Activated naive CD8-positive, alpha-beta T cell treated with anti-CD3 and anti-CD28 coated beads, Interleukin-2, amount 10 ng/mL, durations not matched to agents 7 days and 5 days (primary cell): ENCODE results near the gene STX8. TPM values are rescaled to one million over a fixed set of nuclear protein-coding genes. Genes with fewer than 3 reads are reported as not detected.

Experiments
- ATAC-seq: fragments of 150-1000 bp; cut with Tn5 transposase; one replicate; pipeline ENCODE4 v1.10.0; 2021; ENCODE audit warnings: low read depth, moderate library complexity
- POLR2A ChIA-PET: fragments of 350-600 bp; sonication (Branson Sonifier 250); formaldehyde crosslinking; loops from one replicate; lab custom pipeline; 2021; ENCODE audit warnings: antibody characterized with exemption; lab: Charles Lee
- DNase-seq: peaks from one replicate; pipeline ENCODE4 v3.0.0; 2021
- H3K27ac Mint-ChIP-seq: one replicate; pipeline ENCODE4 v1.8.0; 2022; ENCODE audit warnings: mild to moderate bottlenecking, mixed read lengths
- H3K27me3 Mint-ChIP-seq: one replicate; pipeline ENCODE4 v1.8.0; 2022; ENCODE audit warnings: mild to moderate bottlenecking, moderate library complexity, mixed read lengths
- H3K36me3 Mint-ChIP-seq: one replicate; pipeline ENCODE4 v1.8.0; 2021; ENCODE audit warnings: mild to moderate bottlenecking, mixed read lengths
- H3K4me1 Mint-ChIP-seq: one replicate; pipeline ENCODE4 v1.8.0; 2021; ENCODE audit warnings: mixed read lengths
- H3K4me3 Mint-ChIP-seq: one replicate; pipeline ENCODE4 v1.8.0; 2022; ENCODE audit warnings: mild to moderate bottlenecking, moderate library complexity, mixed read lengths
- H3K9me3 Mint-ChIP-seq: one replicate; pipeline ENCODE4 v1.8.0; 2021; ENCODE audit warnings: mixed read lengths
- total RNA-seq, 2 experiments: library from RNA; stranded (reverse); gene quantifications; one replicate each; pipeline ENCODE4 v1.2.3, GENCODE V29; 2021

The STX8 gene
- total RNA-seq, 2 experiments from 2014 or later, result 62.6 to 68.9 TPM

DNA sequence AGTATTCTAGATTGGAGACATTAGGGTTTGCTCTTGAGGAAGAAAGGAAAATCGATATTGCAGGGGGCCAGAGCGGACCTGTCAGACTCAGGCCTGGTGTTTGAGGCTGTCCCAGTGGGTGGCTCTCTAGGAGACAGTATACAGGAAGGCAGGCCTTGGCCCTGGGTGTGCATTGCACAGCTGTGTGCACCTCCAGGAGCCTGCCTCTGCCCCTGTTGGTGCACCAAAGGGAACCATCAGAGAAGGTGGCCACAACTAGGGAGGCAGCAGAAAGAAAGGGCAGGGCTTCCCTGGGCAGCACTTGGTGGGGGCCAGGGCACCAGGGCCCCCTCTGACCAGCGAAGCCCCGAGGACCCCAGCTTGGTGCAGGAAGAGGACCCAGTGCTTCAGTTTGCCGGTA lies 366.3 kb downstream of the STX8 start:
- Mint-ChIP-seq H3K36me3 (no peaks in the 10 kb centered on the region), H3K27ac (no peak overlapping the region), H3K4me3 (no peak overlapping the region), H3K4me1 (peaks cover 2% of the 10 kb centered on the region), H3K27me3 (peaks cover 9% of the 10 kb centered on the region), H3K9me3 (peaks cover 2% of the 10 kb centered on the region)
- POLR2A ChIA-PET, result no interaction called here
- ATAC-seq (no peak), DNase-seq (no peak)

GRCh38 chr17:9208381-9209105 lies 367.1 kb downstream of the STX8 start:
- H3K9me3 Mint-ChIP-seq, result no peaks in the 10 kb centered on the region
- H3K36me3 Mint-ChIP-seq, result no peaks in the 10 kb centered on the region
- H3K4me1 Mint-ChIP-seq, result peaks cover 5% of the 10 kb centered on the region
- POLR2A ChIA-PET, result no interaction called here
- ATAC-seq (no peak), DNase-seq (no peak)
- H3K27me3 Mint-ChIP-seq, result peaks cover 6% of the 10 kb centered on the region
- no peak overlapping the region for H3K27ac Mint-ChIP-seq
- H3K4me3 Mint-ChIP-seq, result no peak overlapping the region

- H3K4me1 Mint-ChIP-seq, result peaks cover 8% of the 10 kb centered on the region
- DNase-seq (no peak), ATAC-seq (no peak)
- H3K27me3 Mint-ChIP-seq, result peaks cover 6% of the 10 kb centered on the region
- POLR2A ChIA-PET, result no interaction called here
- no peak overlapping the region for H3K4me3 Mint-ChIP-seq
- no peak overlapping the region for H3K27ac Mint-ChIP-seq
- H3K36me3 Mint-ChIP-seq, result no peaks in the 10 kb centered on the region
- no peaks in the 10 kb centered on the region for H3K9me3 Mint-ChIP-seq
Observed at GRCh38 chr17:9206741-9207332, 368.8 kb downstream of the STX8 start.

GRCh38 chr17:9206410-9206703 lies 369.3 kb downstream of the STX8 start:
- Mint-ChIP-seq H3K9me3 (no peaks in the 10 kb centered on the region), H3K4me1 (peaks cover 8% of the 10 kb centered on the region), H3K27me3 (peaks cover 6% of the 10 kb centered on the region), H3K4me3 (no peak overlapping the region), H3K27ac (no peak overlapping the region), H3K36me3 (no peaks in the 10 kb centered on the region)
- DNase-seq (no peak), ATAC-seq (no peak)
- POLR2A ChIA-PET, result no interaction called here

DNA sequence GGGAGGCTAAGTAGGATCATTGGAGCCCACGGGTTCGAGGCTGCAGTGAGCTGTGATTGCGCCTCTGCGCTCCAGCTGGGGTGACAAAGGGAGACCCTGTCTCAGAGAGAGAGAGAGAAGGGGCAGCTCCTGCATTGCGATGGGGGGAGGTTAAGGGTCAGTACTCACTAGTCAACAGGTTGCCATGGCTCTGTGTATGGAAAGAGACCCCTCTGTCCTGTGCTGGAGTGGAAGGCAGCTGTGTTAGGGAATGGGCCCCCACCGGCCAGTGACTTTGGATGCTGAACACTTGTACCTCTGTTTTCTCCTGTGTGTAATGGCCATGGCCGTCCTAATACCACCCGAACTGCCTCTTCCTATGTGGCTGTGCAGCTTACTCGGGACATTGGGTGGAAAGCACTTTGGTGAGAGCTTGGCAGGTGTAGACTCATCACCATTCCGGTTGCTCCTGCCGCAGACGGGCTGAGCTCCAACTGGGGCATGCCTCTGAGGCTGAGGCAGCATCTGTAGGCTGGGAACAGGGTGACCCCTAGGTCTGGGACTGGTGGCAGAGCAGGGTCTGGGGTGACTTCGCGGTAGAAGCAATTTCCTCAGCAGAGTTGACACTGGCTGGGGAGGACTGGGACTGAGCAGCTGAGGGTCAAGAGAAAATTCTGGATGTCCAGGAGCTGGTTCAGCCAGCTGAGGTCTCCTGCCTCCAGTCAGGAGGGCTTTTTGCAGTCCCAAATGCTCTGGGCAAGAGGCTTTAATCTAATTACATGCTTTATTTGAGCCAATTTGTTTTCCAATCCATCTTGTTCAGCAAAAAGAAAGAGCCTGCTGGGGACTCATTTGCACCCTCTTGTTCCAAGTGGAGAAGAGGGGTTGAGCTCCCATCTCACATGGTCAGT lies 369.9 kb downstream of the STX8 start:
- ATAC-seq (no peak), DNase-seq (no peak)
- Mint-ChIP-seq H3K4me3 (no peak overlapping the region), H3K36me3 (no peaks in the 10 kb centered on the region), H3K9me3 (no peaks in the 10 kb centered on the region), H3K4me1 (peaks cover 8% of the 10 kb centered on the region), H3K27ac (no peak overlapping the region), H3K27me3 (peaks cover 6% of the 10 kb centered on the region)
- POLR2A ChIA-PET, result no interaction called here

GRCh38 chr17:9204637-9205329 lies 370.8 kb downstream of the STX8 start:
- ATAC-seq, result no peak
- no peak for DNase-seq
- Mint-ChIP-seq H3K9me3 (no peaks in the 10 kb centered on the region), H3K36me3 (no peaks in the 10 kb centered on the region), H3K4me1 (peaks cover 8% of the 10 kb centered on the region), H3K4me3 (no peak overlapping the region), H3K27ac (no peak overlapping the region), H3K27me3 (peaks cover 6% of the 10 kb centered on the region)
- POLR2A ChIA-PET, result no interaction called here

DNA sequence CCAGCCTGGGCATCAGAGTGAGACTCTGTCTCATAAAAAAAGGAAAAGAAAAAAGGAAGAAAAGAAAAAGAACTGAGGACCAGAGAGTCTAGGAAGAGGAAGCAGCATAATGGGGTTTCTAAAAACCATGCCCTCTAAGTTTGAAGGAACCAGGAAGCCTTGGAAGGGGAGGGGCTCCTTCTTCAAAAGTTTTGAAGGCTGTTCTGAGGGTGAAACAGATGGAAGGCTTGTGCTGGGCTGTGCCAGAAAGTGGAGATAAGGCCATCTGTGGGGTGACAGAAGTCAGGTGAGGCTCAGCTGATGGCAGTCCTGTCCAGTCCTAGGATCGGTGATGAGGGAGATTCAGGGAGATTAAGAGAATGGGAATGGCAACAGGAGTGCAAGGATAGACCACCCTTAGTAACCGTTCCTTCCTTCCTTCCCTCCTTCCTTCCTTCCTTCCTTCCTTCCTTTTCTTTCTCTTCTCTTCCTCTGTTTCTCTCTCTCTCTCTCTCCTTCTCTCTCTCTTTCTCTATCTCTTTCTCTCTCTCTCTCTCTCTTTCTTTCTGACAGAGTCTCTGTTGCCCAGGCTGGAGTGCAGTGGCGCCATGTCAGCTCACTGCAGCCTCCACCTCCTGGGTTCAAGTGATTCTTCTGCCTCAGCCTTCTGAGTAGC lies 371.7 kb downstream of the STX8 start:
- Mint-ChIP-seq H3K36me3 (no peaks in the 10 kb centered on the region), H3K4me3 (no peak overlapping the region), H3K9me3 (peaks cover 4% of the 10 kb centered on the region), H3K27ac (no peak overlapping the region), H3K4me1 (peaks cover 8% of the 10 kb centered on the region), H3K27me3 (peaks cover 6% of the 10 kb centered on the region)
- no peak for ATAC-seq
- DNase-seq, result no peak
- POLR2A ChIA-PET, result no interaction called here

GRCh38 chr17:9202532-9202931 lies 373.1 kb downstream of the STX8 start:
- H3K27ac Mint-ChIP-seq, result no peak overlapping the region
- POLR2A ChIA-PET, result no interaction called here
- H3K4me3 Mint-ChIP-seq, result no peak overlapping the region
- no peaks in the 10 kb centered on the region for H3K36me3 Mint-ChIP-seq
- no peak for DNase-seq
- peaks cover 8% of the 10 kb centered on the region for H3K4me1 Mint-ChIP-seq
- peaks cover 4% of the 10 kb centered on the region for H3K9me3 Mint-ChIP-seq
- H3K27me3 Mint-ChIP-seq, result peaks cover 6% of the 10 kb centered on the region
- no peak for ATAC-seq

GRCh38 chr17:9200699-9201359 lies 374.8 kb downstream of the STX8 start:
- POLR2A ChIA-PET, result no interaction called here
- DNase-seq (no peak), ATAC-seq (no peak)
- Mint-ChIP-seq H3K4me1 (peaks cover 10% of the 10 kb centered on the region), H3K4me3 (no peak overlapping the region), H3K27me3 (peaks cover 11% of the 10 kb centered on the region), H3K36me3 (no peaks in the 10 kb centered on the region), H3K9me3 (peaks cover 4% of the 10 kb centered on the region), H3K27ac (no peak overlapping the region)

Other genes with a start within 250 kb of the STX8 start
- gene CFAP52, start 822 bp upstream of the STX8 start, total RNA-seq, result not detected
- under 1 TPM in 1 of 2 experiments, not detected in 1; 0.48 TPM for gene USP43, start 69.7 kb upstream of the STX8 start, total RNA-seq
- not detected for gene DHRS7C, start 215.8 kb upstream of the STX8 start, total RNA-seq
- not detected for gene GSG1L2, start 246.3 kb upstream of the STX8 start, total RNA-seq